ENCODE results near the gene COL23A1.

COL23A1 gene

GRCh38 chr5:178463321-178464155 lies 126.7 kb downstream of the COL23A1 start:
- DNase-seq (ENCODE audit: low read depth in 2 of 2, low spot score in 1 of 2): no peak

GRCh38 chr5:178462816-178463215 lies 127.4 kb downstream of the COL23A1 start:
- no peak for DNase-seq (ENCODE audit: low read depth in 2 of 2, low spot score in 1 of 2)

GRCh38 chr5:178462076-178462475 lies 128.1 kb downstream of the COL23A1 start:
- DNase-seq (ENCODE audit: low read depth in 2 of 2, low spot score in 1 of 2): no peak

- DNase-seq (ENCODE audit: low read depth in 2 of 2, low spot score in 1 of 2): peak in 1 of 2 donors; percentile 3
Measured at GRCh38 chr5:178461004-178461730, 129.0 kb downstream of the COL23A1 start.

- no peak for DNase-seq (ENCODE audit: low read depth in 2 of 2, low spot score in 1 of 2)
Measured at GRCh38 chr5:178460598-178460997, 129.6 kb downstream of the COL23A1 start.

GRCh38 chr5:178460174-178460573 lies 130.0 kb downstream of the COL23A1 start:
- DNase-seq (ENCODE audit: low read depth in 2 of 2, low spot score in 1 of 2): no peak

GRCh38 chr5:178458140-178458539 lies 132.1 kb downstream of the COL23A1 start:
- DNase-seq (ENCODE audit: low read depth in 2 of 2, low spot score in 1 of 2): no peak

- DNase-seq (ENCODE audit: low read depth in 2 of 2, low spot score in 1 of 2): no peak
Measured at GRCh38 chr5:178457471-178457870, 132.7 kb downstream of the COL23A1 start.

- no peak for DNase-seq (ENCODE audit: low read depth in 2 of 2, low spot score in 1 of 2)
Measured at GRCh38 chr5:178455480-178455835, 134.7 kb downstream of the COL23A1 start.

GRCh38 chr5:178454821-178455479 lies 135.2 kb downstream of the COL23A1 start:
- no peak for DNase-seq (ENCODE audit: low read depth in 2 of 2, low spot score in 1 of 2)

- no peak for DNase-seq (ENCODE audit: low read depth in 2 of 2, low spot score in 1 of 2)
Measured at GRCh38 chr5:178454303-178454702, 135.9 kb downstream of the COL23A1 start.

GRCh38 chr5:178453224-178453623 lies 137.0 kb downstream of the COL23A1 start:
- no peak for DNase-seq (ENCODE audit: low read depth in 2 of 2, low spot score in 1 of 2)

- DNase-seq (ENCODE audit: low read depth in 2 of 2, low spot score in 1 of 2): no peak
Measured at GRCh38 chr5:178450121-178451028, 139.8 kb downstream of the COL23A1 start.

GRCh38 chr5:178449163-178450070 lies 140.8 kb downstream of the COL23A1 start:
- no peak for DNase-seq (ENCODE audit: low read depth in 2 of 2, low spot score in 1 of 2)

GRCh38 chr5:178445534-178445933 lies 144.7 kb downstream of the COL23A1 start:
- DNase-seq (ENCODE audit: low read depth in 2 of 2, low spot score in 1 of 2): no peak

- DNase-seq (ENCODE audit: low read depth in 2 of 2, low spot score in 1 of 2): no peak
Measured at GRCh38 chr5:178442405-178443257, 147.6 kb downstream of the COL23A1 start.

- no peak for DNase-seq (ENCODE audit: low read depth in 2 of 2, low spot score in 1 of 2)
Measured at GRCh38 chr5:178441486-178442270, 148.5 kb downstream of the COL23A1 start.

GRCh38 chr5:178440181-178440580 lies 150.0 kb downstream of the COL23A1 start:
- no peak for DNase-seq (ENCODE audit: low read depth in 2 of 2, low spot score in 1 of 2)

Data from stimulated activated CD8-positive, alpha-beta memory T cell treated with anti-CD3 and anti-CD28 coated beads, Interleukin-4, amount 100 ng/mL, for 4 hours (primary cell).